HT-29 (cell line): Measurements from ENCODE around the gene ZDHHC14. TPM values are rescaled to one million over a fixed set of nuclear protein-coding genes. Genes with fewer than 3 reads are reported as not detected.

Source experiments
- DNase-seq: peaks from one replicate; pipeline ENCODE4 v3.0.0-alpha.2; 2015; ENCODE audit warnings: low spot score
- total RNA-seq: library from RNA; depleted of rRNA; stranded (reverse); fragments of >200 nt; shearing (Covaris generic); gene quantifications from 2 replicates; pipeline ENCODE4 v1.2.3, GENCODE V29; 2014

ZDHHC14 gene
- total RNA-seq, 1 experiment from 2014 or later: 6.2 TPM

- no peak for DNase-seq
These were observed 151.0 kb downstream of the ZDHHC14 start for GRCh38 chr6:157531986-157532365.

- no peak for DNase-seq
These were observed 152.3 kb downstream of the ZDHHC14 start for GRCh38 chr6:157533048-157533871.

- DNase-seq: no peak
These were observed 153.3 kb downstream of the ZDHHC14 start for GRCh38 chr6:157534134-157534871.

GRCh38 chr6:157534977-157535339, 154.0 kb downstream of the ZDHHC14 start:
- DNase-seq: no peak

GRCh38 chr6:157535340-157536222, 154.6 kb downstream of the ZDHHC14 start:
- DNase-seq: peak; percentile 52

- no peak for DNase-seq
These were observed 155.2 kb downstream of the ZDHHC14 start for GRCh38 chr6:157536223-157536545.

GRCh38 chr6:157537556-157537955, 156.6 kb downstream of the ZDHHC14 start:
- no peak for DNase-seq

- DNase-seq: no peak
These were observed 157.2 kb downstream of the ZDHHC14 start for GRCh38 chr6:157538168-157538567.

- DNase-seq: no peak
These were observed 157.7 kb downstream of the ZDHHC14 start for GRCh38 chr6:157538698-157539097.

- DNase-seq: no peak
These were observed 158.4 kb downstream of the ZDHHC14 start for GRCh38 chr6:157539421-157539822.

- no peak for DNase-seq
These were observed 159.1 kb downstream of the ZDHHC14 start for GRCh38 chr6:157539900-157540752.

- DNase-seq: no peak
These were observed 160.8 kb downstream of the ZDHHC14 start for GRCh38 chr6:157541618-157542413.

- no peak for DNase-seq
These were observed 161.6 kb downstream of the ZDHHC14 start for GRCh38 chr6:157542414-157543160.

GRCh38 chr6:157546321-157546720, 165.3 kb downstream of the ZDHHC14 start:
- no peak for DNase-seq

- DNase-seq: no peak
These were observed 166.1 kb downstream of the ZDHHC14 start for GRCh38 chr6:157547112-157547511.

GRCh38 chr6:157548635-157549467, 167.9 kb downstream of the ZDHHC14 start:
- no peak for DNase-seq

GRCh38 chr6:157549468-157549745, 168.4 kb downstream of the ZDHHC14 start:
- no peak for DNase-seq

- no peak for DNase-seq
These were observed 169.4 kb downstream of the ZDHHC14 start for GRCh38 chr6:157550114-157550989.
